CD4-positive, CD25-positive, alpha-beta regulatory T cell (primary cell): ENCODE results near the gene PLXNA4. TPM values are rescaled to one million over a fixed set of nuclear protein-coding genes. Genes with fewer than 3 reads are reported as not detected.

ENCODE experiments used
- ATAC-seq, 2 donors: fragments of 150-1000 bp; cut with Tn5 transposase; one replicate each; pipeline ENCODE4 v1.10.0; 2021; ENCODE audit warnings: low read depth in 2 of 2, moderate number of reproducible peaks in 2 of 2, moderate library complexity in 1 of 2
- DNase-seq, 3 donors: peaks; one replicate each; pipeline versions ENCODE4 v3.0.0 to v3.0.0-alpha.2; 2012 to 2022; ENCODE audit warnings: mixed read lengths in 1 of 3
- H3K27ac ChIP-seq: one replicate; pipeline ENCODE4 v1.7.0; 2013; ENCODE audit warnings: mild to moderate bottlenecking, low read length; ENCODE audit not compliant: insufficient read depth, poor library complexity, severe bottlenecking
- H3K27me3 ChIP-seq: one replicate; pipeline ENCODE4 v1.7.0; 2013; ENCODE audit warnings: low read length; ENCODE audit not compliant: control insufficient read depth, insufficient read depth
- H3K36me3 ChIP-seq: one replicate; pipeline ENCODE4 v1.7.0; 2013; ENCODE audit warnings: mild to moderate bottlenecking, low read length, moderate library complexity; ENCODE audit not compliant: control insufficient read depth, insufficient read depth
- H3K4me1 ChIP-seq: 2 replicates; pipeline ENCODE4 v1.7.0; 2013; ENCODE audit warnings: mild to moderate bottlenecking, low read length; ENCODE audit not compliant: insufficient read depth, control insufficient read depth, poor library complexity, severe bottlenecking
- H3K4me3 ChIP-seq: one replicate; pipeline ENCODE4 v1.7.0; 2013; ENCODE audit warnings: low read depth, mild to moderate bottlenecking, low read length, moderate library complexity
- H3K9me3 ChIP-seq, 2 experiments: 1 replicate in 1 of 2; 2 replicates in 1 of 2; pipeline ENCODE4 v1.7.0; 2013; ENCODE audit warnings: low read length in 2 of 2, mild to moderate bottlenecking in 1 of 2, moderate library complexity in 1 of 2; ENCODE audit not compliant: control insufficient read depth in 2 of 2
- H3K27ac Mint-ChIP-seq, 3 donors: one replicate each; pipeline ENCODE4 v1.8.0; 2020 to 2022; ENCODE audit warnings: mild to moderate bottlenecking in 3 of 3, mixed read lengths in 3 of 3, moderate library complexity in 2 of 3
- H3K27me3 Mint-ChIP-seq: one replicate; pipeline ENCODE4 v1.8.0; 2022; ENCODE audit warnings: mild to moderate bottlenecking, mixed read lengths
- H3K36me3 Mint-ChIP-seq: one replicate; pipeline ENCODE4 v1.8.0; 2020; ENCODE audit warnings: mixed read lengths
- H3K4me1 Mint-ChIP-seq, 4 donors: one replicate each; pipeline ENCODE4 v1.8.0; 2020 to 2022; ENCODE audit warnings: mixed read lengths in 4 of 4, mild to moderate bottlenecking in 1 of 4
- H3K4me3 Mint-ChIP-seq, 4 donors: one replicate each; pipeline ENCODE4 v1.8.0; 2020 to 2022; ENCODE audit warnings: mild to moderate bottlenecking in 4 of 4, mixed read lengths in 4 of 4, moderate library complexity in 3 of 4
- H3K9me3 Mint-ChIP-seq, 7 donors: one replicate each; pipeline ENCODE4 v1.8.0; 2020 to 2022; ENCODE audit warnings: mixed read lengths in 7 of 7, mild to moderate bottlenecking in 3 of 7, moderate library complexity in 2 of 7
- polyA plus RNA-seq, 4 donors: library from polyadenylated mRNA; unstranded; fragments of 300-500 nt; fragmentation: Illumina TruSeq; gene quantifications; one replicate each; pipeline ENCODE4 v1.2.3, GENCODE V29; 2021
- total RNA-seq: library from RNA; stranded (reverse); gene quantifications from one replicate; pipeline ENCODE4 v1.2.3, GENCODE V29; 2022

PLXNA4 gene
- total and polyA plus RNA-seq, 5 donors from 2014 or later, result 0.27 TPM; not detected in 4

DNA sequence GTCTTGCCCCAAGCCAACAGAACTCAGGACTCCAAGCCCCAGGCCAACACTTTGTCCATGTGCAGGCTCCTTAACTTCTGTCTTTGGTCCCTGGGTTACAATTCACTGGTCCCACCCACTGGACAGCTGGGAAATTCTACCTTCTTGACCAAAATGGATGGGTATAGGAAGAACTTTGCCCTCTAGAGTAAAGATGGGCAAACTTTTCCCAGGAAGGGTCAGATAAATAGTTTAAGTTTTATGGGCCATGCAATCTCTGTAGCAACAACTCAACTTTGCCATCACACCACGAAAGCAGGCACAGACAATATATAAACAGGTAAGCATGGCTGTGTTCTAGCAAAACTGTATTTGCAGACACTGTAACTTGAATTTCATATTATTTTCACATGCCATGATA is 147.1 kb downstream of the PLXNA4 start:
- H3K9me3 ChIP-seq, result no peaks in the 10 kb centered on the region
- no peaks in the 10 kb centered on the region for H3K27me3 ChIP-seq
- Mint-ChIP-seq H3K4me1 (peaks cover 0 to 17% (median 2%) of the 10 kb centered on the region in 4 donors), H3K27ac (no peak overlapping the region), H3K36me3 (no peaks in the 10 kb centered on the region), H3K9me3 (no peaks in the 10 kb centered on the region), H3K4me3 (no peak overlapping the region), H3K27me3 (peaks cover 8% of the 10 kb centered on the region)
- no peak overlapping the region for H3K27ac ChIP-seq
- no peak for DNase-seq
- ATAC-seq, result no peak
- H3K36me3 ChIP-seq, result no peaks in the 10 kb centered on the region
- no peak overlapping the region for H3K4me3 ChIP-seq
- no peaks in the 10 kb centered on the region for H3K4me1 ChIP-seq

GRCh38 chr7:132428247-132428919 is 147.9 kb downstream of the PLXNA4 start:
- Histone ChIP-seq H3K4me1 (no peaks in the 10 kb centered on the region), H3K27me3 (no peaks in the 10 kb centered on the region), H3K27ac (no peak overlapping the region), H3K36me3 (no peaks in the 10 kb centered on the region), H3K9me3 (no peaks in the 10 kb centered on the region), H3K4me3 (no peak overlapping the region)
- no peak overlapping the region for H3K27ac Mint-ChIP-seq
- H3K9me3 Mint-ChIP-seq, result no peaks in the 10 kb centered on the region
- ATAC-seq (no peak), DNase-seq (no peak)
- no peak overlapping the region for H3K4me3 Mint-ChIP-seq
- peaks cover 0 to 15% (median 2%) of the 10 kb centered on the region in 4 donors for H3K4me1 Mint-ChIP-seq
- no peaks in the 10 kb centered on the region for H3K36me3 Mint-ChIP-seq
- peaks cover 9% of the 10 kb centered on the region for H3K27me3 Mint-ChIP-seq

DNA sequence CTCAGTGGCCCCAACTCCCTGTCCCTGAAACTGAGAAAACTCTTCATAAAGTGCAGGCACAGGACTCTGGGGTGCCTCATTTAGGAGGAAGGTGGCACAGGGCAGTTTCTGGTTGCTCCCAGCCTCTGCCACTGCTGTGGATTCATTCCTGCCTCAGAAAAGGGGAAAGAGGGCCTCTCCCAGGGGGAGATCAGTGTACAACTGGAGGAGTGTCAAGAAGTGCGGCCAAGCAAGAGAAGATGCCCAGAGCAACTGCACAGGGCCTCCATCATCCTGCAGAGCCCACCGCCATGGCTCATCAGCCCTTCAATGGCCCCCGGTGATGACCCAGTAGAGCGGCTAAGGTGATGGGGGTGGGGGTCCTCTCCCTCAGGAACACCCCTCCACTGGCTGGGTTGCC is 150.3 kb downstream of the PLXNA4 start:
- Mint-ChIP-seq H3K27ac (no peak overlapping the region), H3K9me3 (peaks cover 0 to 4% (median 0%) of the 10 kb centered on the region in 7 donors), H3K27me3 (peaks cover 14% of the 10 kb centered on the region), H3K36me3 (no peaks in the 10 kb centered on the region), H3K4me3 (no peak overlapping the region), H3K4me1 (peaks cover 0 to 3% (median 0%) of the 10 kb centered on the region in 4 donors)
- Histone ChIP-seq H3K36me3 (no peaks in the 10 kb centered on the region), H3K4me3 (no peak overlapping the region), H3K27ac (no peak overlapping the region), H3K4me1 (no peaks in the 10 kb centered on the region), H3K27me3 (no peaks in the 10 kb centered on the region), H3K9me3 (no peaks in the 10 kb centered on the region)
- ATAC-seq (no peak), DNase-seq (no peak)

- Histone ChIP-seq H3K4me3 (no peak overlapping the region), H3K27me3 (no peaks in the 10 kb centered on the region), H3K4me1 (no peaks in the 10 kb centered on the region), H3K27ac (no peak overlapping the region), H3K9me3 (no peaks in the 10 kb centered on the region), H3K36me3 (no peaks in the 10 kb centered on the region)
- H3K27ac Mint-ChIP-seq, result peak overlapping the region in 1 of 3 donors; percentile 55
- ATAC-seq, result no peak
- peaks cover 0 to 1% (median 0%) of the 10 kb centered on the region in 4 donors for H3K4me1 Mint-ChIP-seq
- no peaks in the 10 kb centered on the region for H3K36me3 Mint-ChIP-seq
- H3K4me3 Mint-ChIP-seq, result no peak overlapping the region
- no peak for DNase-seq
- peaks cover 17% of the 10 kb centered on the region for H3K27me3 Mint-ChIP-seq
- peaks cover 0 to 6% (median 0%) of the 10 kb centered on the region in 7 donors for H3K9me3 Mint-ChIP-seq
These were observed 151.2 kb downstream of the PLXNA4 start for GRCh38 chr7:132424821-132425724.

- ATAC-seq, result no peak
- Histone ChIP-seq H3K27ac (no peak overlapping the region), H3K4me1 (no peaks in the 10 kb centered on the region), H3K27me3 (no peaks in the 10 kb centered on the region), H3K9me3 (no peaks in the 10 kb centered on the region), H3K4me3 (no peak overlapping the region), H3K36me3 (no peaks in the 10 kb centered on the region)
- Mint-ChIP-seq H3K36me3 (no peaks in the 10 kb centered on the region), H3K27ac (no peak overlapping the region), H3K27me3 (peaks cover 17% of the 10 kb centered on the region), H3K9me3 (peaks cover 0 to 6% (median 0%) of the 10 kb centered on the region in 7 donors), H3K4me1 (peaks cover 0 to 1% (median 0%) of the 10 kb centered on the region in 4 donors), H3K4me3 (no peak overlapping the region)
- no peak for DNase-seq
These were observed 152.0 kb downstream of the PLXNA4 start for GRCh38 chr7:132424277-132424676.

DNA sequence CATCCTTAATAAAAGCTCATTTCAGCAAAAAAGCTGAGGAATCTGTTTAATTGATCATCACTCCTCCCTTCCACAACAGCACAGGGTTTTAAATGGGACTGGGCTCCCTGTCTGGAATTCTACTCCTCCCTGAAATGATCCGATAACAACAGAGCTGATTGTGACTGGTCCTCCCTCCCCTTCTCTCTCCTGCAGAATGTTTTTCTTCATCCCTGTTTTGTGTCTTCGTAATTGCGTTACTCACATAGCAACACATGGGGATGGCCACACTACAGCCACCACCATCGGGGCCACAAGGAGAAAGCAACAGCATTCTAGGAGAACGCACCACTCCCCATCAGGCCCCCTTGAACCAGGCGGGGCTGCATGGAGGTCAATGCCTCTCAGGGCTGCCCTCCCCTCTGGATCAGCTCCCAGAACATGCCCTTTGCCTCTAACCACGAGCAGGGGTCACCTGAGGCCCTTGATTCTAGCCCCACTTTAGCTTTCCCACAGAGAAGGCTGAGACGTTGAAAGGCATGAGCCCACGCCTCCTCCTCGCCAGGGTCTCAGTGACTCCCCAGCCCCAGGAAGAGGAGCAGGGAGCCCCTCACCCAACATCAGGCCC is 152.6 kb downstream of the PLXNA4 start:
- no peaks in the 10 kb centered on the region for H3K27me3 ChIP-seq
- peaks cover 17% of the 10 kb centered on the region for H3K27me3 Mint-ChIP-seq
- peak overlapping the region in 1 of 3 donors; percentile 23 for H3K27ac Mint-ChIP-seq
- peaks cover 0 to 6% (median 0%) of the 10 kb centered on the region in 7 donors for H3K9me3 Mint-ChIP-seq
- no peaks in the 10 kb centered on the region for H3K4me1 ChIP-seq
- H3K36me3 Mint-ChIP-seq, result no peaks in the 10 kb centered on the region
- ATAC-seq, result no peak
- no peaks in the 10 kb centered on the region for H3K9me3 ChIP-seq
- H3K36me3 ChIP-seq, result no peaks in the 10 kb centered on the region
- no peak overlapping the region for H3K4me3 ChIP-seq
- H3K4me3 Mint-ChIP-seq, result no peak overlapping the region
- H3K27ac ChIP-seq, result no peak overlapping the region
- DNase-seq, result no peak
- H3K4me1 Mint-ChIP-seq, result peaks cover 0 to 1% (median 0%) of the 10 kb centered on the region in 4 donors

DNA sequence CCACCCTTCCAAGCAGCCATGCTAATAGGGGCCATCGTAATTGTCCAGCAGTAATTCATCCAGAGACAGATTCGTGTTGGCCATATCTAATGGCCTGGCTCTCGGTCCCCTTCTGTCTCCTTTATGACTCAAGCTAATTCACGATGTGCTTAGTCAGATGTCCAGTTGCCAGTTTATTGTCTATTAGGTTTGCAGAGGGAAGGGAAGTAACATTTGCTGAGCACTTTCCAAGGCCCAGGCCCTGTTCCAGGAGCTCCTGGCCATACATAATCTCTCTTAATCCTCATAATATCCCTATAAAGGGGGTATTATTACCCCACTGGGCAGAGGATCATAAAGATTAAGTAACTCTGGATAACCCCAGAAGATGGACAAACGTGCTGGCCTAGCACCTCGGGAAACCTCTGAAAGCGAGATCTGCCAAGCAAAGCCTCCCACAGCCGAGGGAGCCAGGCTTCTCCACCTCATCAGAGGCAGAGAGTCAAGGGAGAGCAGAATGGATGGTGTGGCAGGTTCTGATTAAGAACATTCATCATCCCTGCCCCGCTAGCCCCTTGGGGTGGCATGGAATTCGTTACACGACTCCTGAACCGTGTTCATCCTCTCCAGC is 153.7 kb downstream of the PLXNA4 start:
- DNase-seq, result no peak
- H3K4me3 Mint-ChIP-seq, result no peak overlapping the region
- H3K36me3 Mint-ChIP-seq, result no peaks in the 10 kb centered on the region
- no peak overlapping the region for H3K4me3 ChIP-seq
- H3K27ac ChIP-seq, result no peak overlapping the region
- peaks cover 0 to 1% (median 0%) of the 10 kb centered on the region in 4 donors for H3K4me1 Mint-ChIP-seq
- no peaks in the 10 kb centered on the region for H3K27me3 ChIP-seq
- H3K27me3 Mint-ChIP-seq, result peaks cover 21% of the 10 kb centered on the region
- ATAC-seq, result no peak
- no peaks in the 10 kb centered on the region for H3K4me1 ChIP-seq
- peaks cover 0 to 6% (median 0%) of the 10 kb centered on the region in 7 donors for H3K9me3 Mint-ChIP-seq
- H3K27ac Mint-ChIP-seq, result no peak overlapping the region
- no peaks in the 10 kb centered on the region for H3K9me3 ChIP-seq
- no peaks in the 10 kb centered on the region for H3K36me3 ChIP-seq
